Suprapubic skin (tissue), 3 donors: ENCODE data around the gene TMCC2.

Experiments used
- CTCF ChIP-seq, 2 donors: fragments of 200-600 bp in 1 of 2; fragments of 450-650 bp in 1 of 2; sonication (generic) in 1 of 2; IDR thresholded peaks; one replicate each; pipeline ENCODE4 v1.5.1; 2016 to 2019; ENCODE audit warnings: antibody characterized with exemption in 2 of 2, mild to moderate bottlenecking in 1 of 2, moderate library complexity in 1 of 2
- EP300 ChIP-seq: sonication (generic); formaldehyde crosslinking; IDR thresholded peaks from one replicate; pipeline ENCODE4 v1.6.1; 2017; ENCODE audit warnings: antibody characterized with exemption

GRCh38 chr1:205235951-205236350 lies 8.2 kb downstream of the TMCC2 start:
- TF ChIP-seq CTCF (IDR thresholded peaks at IDR 0.05) (no peak), EP300 (no peak)
